Large intestine (tissue), 3 donors: ENCODE data around the gene SWT1. TPM values are rescaled to one million over a fixed set of nuclear protein-coding genes. Genes with fewer than 3 reads are reported as not detected.
"Not testable (repeated sequence)": the region's sequence is repeated elsewhere in the genome, so short reads cannot be mapped to it uniquely, and the experiment has no call there.

Source experiments
- DNase-seq, 2 donors: peaks; one replicate each; pipeline versions ENCODE4 v3.0.0 to v3.0.0-alpha.2; 2013
- H3K27ac ChIP-seq: one replicate; pipeline ENCODE4 v1.5.1; 2013; ENCODE audit warnings: low read length
- H3K27me3 ChIP-seq: 2 replicates; pipeline ENCODE4 v1.6.1; 2013; ENCODE audit warnings: low read length; ENCODE audit not compliant: control insufficient read depth, insufficient read depth
- H3K36me3 ChIP-seq: 2 replicates; pipeline ENCODE4 v1.6.1; 2013; ENCODE audit warnings: low read length; ENCODE audit not compliant: control insufficient read depth, insufficient read depth
- H3K4me1 ChIP-seq: one replicate; pipeline ENCODE4 v1.6.1; 2013; ENCODE audit warnings: low read length; ENCODE audit not compliant: control insufficient read depth, insufficient read depth
- H3K4me3 ChIP-seq: one replicate; pipeline ENCODE4 v1.5.1; 2013; ENCODE audit warnings: low read length
- H3K9me3 ChIP-seq: one replicate; pipeline ENCODE4 v1.6.1; 2013; ENCODE audit warnings: mild to moderate bottlenecking, low read depth, low read length, moderate library complexity; ENCODE audit not compliant: control insufficient read depth
- WGBS: methylation state at CpG from one replicate; pipeline ENCODE4 v1.1.5; 2013; ENCODE audit warnings: low lambda C conversion rate; ENCODE audit not compliant: insufficient coverage; 5-methylcytosine and 5-hydroxymethylcytosine counted together
- polyA plus RNA-seq: library from polyadenylated mRNA; unstranded; fragments of 120-200 nt; gene quantifications from one replicate; pipeline ENCODE4 v1.2.1, GENCODE V29; 2013

The SWT1 gene
- polyA plus RNA-seq, 1 donor = 5.3 TPM

DNA sequence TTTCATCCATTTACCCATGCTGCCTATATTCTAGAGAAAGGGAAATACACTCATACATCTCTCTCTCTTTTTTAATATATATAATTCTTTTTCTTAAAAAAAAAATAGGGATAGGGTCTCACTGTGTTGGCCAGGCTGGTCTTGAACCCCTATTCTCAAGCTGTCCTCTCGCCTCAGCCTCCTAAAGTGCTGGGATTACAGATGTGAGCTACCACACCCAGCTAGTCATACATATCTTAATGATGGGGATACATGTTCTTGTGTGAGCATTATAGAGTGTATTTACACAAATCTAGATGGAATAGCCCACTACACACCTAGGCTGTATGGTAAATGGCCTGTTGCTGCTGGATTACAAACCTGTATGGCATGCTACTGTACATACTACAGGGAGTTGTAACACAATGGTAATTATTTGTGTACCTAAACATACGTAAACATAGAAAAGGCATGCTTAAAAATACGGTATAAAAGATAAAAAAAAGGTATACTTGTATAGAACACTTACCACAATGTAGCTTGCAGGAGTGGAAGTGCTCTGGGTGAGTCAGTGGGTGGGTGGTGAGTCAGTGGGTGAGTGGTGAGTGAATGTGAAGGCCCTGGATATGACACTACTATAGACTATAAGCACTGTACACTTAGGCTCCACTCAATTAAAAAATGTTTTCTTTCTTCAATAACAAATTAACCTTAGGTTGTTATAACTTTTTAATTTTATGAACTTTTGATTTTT is 87.2 kb downstream of the SWT1 start:
- Histone ChIP-seq H3K4me1 (no peaks in the 10 kb centered on the region), H3K27me3 (no peaks in the 10 kb centered on the region), H3K27ac (no peak overlapping the region), H3K9me3 (no peaks in the 10 kb centered on the region), H3K36me3 (no peaks in the 10 kb centered on the region), H3K4me3 (no peak overlapping the region)
- WGBS = 100% methylated on average over 1 of the region's 3 CpGs
- no peak for DNase-seq

DNA sequence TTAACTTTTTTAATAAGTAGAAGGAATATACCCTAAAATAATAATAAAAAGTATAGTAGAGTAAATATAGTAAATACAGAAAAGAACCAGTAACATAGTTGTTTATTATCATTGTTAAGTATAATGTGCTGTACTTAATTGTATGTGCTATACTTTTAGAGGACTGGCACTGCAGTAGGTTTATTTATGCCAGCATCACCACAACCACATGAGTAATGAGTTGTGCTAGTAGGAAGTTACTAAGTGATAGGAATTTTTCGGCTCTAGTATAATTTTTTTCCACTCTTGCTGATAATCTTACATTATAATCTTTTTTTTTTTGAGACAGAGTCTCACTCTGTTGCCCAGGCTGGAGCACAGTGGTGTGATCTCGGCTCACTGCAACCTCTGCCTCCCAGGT is 88.5 kb downstream of the SWT1 start:
- no peak for DNase-seq
- no peaks in the 10 kb centered on the region for H3K4me1 ChIP-seq
- H3K36me3 ChIP-seq = no peaks in the 10 kb centered on the region
- no peaks in the 10 kb centered on the region for H3K27me3 ChIP-seq
- H3K27ac ChIP-seq = no peak overlapping the region
- no peaks in the 10 kb centered on the region for H3K9me3 ChIP-seq
- WGBS = no CpG with 5 or more reads among the region's 2 CpGs
- H3K4me3 ChIP-seq = no peak overlapping the region

DNA sequence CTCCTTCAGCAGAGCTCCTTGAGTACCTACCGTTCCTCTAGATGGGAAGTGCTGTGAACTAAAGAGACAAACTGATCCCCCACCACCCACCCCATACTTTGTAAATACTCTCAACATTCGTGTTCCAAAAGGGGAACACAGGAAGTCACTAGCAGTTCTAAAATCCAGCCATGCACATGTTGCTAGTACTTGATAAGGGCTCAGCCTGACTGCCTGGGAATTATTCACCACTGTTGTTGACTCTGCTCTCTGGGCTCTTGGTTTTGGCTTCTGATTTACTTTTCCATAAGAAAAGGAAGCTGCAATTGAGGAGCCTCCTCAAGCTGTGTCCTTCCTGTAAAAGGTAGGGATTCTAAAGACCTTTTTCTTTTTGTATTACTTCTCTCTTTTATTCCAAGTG is 92.6 kb downstream of the SWT1 start:
- H3K9me3 ChIP-seq = no peaks in the 10 kb centered on the region
- H3K4me3 ChIP-seq = no peak overlapping the region
- no peaks in the 10 kb centered on the region for H3K27me3 ChIP-seq
- H3K27ac ChIP-seq = no peak overlapping the region
- DNase-seq = no peak
- no peaks in the 10 kb centered on the region for H3K36me3 ChIP-seq
- no peaks in the 10 kb centered on the region for H3K4me1 ChIP-seq
- WGBS = no CpG with 5 or more reads among the region's 2 CpGs

DNA sequence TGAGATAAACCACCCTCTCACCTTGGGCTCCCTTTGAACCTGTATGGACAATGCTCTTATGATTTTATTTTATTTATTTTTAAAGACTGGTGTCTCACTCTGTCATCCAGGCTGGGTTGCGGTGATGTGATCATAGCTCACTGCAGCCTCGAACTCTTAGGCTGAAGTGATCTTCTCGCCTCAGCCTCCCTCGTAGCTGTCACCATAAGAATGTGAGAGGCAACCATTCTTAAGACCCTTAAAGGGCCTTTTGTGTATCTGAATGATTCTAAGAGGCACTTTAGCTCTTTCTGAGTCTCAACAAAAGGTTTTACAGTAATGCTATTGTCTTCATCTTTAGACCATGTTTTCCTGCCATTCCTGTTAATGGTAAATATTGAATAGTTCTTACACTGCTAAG is 93.1 kb downstream of the SWT1 start:
- Histone ChIP-seq H3K36me3 (no peaks in the 10 kb centered on the region), H3K4me3 (no peak overlapping the region), H3K27ac (no peak overlapping the region), H3K4me1 (no peaks in the 10 kb centered on the region), H3K9me3 (no peaks in the 10 kb centered on the region), H3K27me3 (no peaks in the 10 kb centered on the region)
- no CpG with 5 or more reads among the region's 4 CpGs for WGBS
- no peak for DNase-seq

DNA sequence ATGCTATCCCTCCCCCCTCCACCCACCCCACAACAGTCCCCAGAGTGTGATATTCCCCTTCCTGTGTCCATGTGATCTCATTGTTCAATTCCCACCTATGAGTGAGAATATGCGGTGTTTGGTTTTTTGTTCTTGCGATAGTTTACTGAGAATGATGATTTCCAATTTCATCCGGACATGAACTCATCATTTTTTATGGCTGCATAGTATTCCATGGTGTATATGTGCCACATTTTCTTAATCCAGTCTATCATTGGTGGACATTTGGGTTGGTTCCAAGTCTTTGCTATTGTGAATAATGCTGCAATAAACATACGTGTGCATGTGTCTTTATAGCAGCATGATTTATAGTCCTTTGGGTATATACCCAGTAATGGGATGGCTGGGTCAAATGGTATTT is 95.0 kb downstream of the SWT1 start:
- DNase-seq, H3K4me3 ChIP-seq, H3K9me3 ChIP-seq, H3K27me3 ChIP-seq, H3K36me3 ChIP-seq, H3K27ac ChIP-seq, H3K4me1 ChIP-seq: not testable (repeated sequence)
- no CpG with 5 or more reads among the region's 4 CpGs for WGBS

DNA sequence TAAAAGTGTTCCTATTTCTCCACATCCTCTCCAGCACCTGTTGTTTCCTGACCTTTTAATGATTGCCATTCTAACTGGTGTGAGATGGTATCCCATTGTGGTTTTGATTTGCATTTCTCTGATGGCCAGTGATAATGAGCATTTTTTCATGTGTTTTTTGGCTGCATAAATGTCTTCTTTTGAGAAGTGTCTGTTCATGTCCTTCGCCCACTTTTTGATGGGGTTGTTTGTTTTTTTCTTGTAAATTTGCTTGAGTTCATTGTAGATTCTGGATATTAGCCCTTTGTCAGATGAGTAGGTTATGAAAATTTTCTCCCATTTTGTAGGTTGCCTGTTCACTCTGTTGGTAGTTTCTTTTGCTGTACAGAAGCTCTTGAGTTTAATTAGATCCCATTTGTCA is 95.4 kb downstream of the SWT1 start:
- not testable (repeated sequence) for H3K4me3 ChIP-seq, H3K9me3 ChIP-seq, H3K27ac ChIP-seq, H3K4me1 ChIP-seq, H3K27me3 ChIP-seq, DNase-seq, H3K36me3 ChIP-seq
- no CpG with 5 or more reads among the region's 1 CpG for WGBS

DNA sequence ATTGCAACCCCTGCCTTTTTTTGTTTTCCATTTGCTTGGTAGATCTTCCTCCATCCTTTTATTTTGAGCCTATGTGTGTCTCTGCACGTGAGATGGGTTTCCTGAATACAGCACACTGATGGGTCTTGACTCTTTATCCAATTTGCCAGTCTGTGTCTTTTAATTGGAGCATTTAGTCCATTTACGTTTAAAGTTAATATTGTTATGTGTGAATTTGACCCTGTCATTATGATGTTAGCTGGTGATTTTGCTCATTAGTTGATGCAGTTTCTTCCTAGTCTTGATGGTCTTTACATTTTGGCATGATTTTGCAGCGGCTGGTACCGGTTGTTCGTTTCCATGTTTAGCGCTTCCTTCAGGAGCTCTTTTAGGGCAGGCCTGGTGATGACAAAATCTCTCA is 98.6 kb downstream of the SWT1 start:
- not testable (repeated sequence) for H3K4me3 ChIP-seq, H3K27me3 ChIP-seq, H3K9me3 ChIP-seq, H3K36me3 ChIP-seq, H3K4me1 ChIP-seq, H3K27ac ChIP-seq, DNase-seq
- WGBS = no CpG with 5 or more reads among the region's 6 CpGs

DNA sequence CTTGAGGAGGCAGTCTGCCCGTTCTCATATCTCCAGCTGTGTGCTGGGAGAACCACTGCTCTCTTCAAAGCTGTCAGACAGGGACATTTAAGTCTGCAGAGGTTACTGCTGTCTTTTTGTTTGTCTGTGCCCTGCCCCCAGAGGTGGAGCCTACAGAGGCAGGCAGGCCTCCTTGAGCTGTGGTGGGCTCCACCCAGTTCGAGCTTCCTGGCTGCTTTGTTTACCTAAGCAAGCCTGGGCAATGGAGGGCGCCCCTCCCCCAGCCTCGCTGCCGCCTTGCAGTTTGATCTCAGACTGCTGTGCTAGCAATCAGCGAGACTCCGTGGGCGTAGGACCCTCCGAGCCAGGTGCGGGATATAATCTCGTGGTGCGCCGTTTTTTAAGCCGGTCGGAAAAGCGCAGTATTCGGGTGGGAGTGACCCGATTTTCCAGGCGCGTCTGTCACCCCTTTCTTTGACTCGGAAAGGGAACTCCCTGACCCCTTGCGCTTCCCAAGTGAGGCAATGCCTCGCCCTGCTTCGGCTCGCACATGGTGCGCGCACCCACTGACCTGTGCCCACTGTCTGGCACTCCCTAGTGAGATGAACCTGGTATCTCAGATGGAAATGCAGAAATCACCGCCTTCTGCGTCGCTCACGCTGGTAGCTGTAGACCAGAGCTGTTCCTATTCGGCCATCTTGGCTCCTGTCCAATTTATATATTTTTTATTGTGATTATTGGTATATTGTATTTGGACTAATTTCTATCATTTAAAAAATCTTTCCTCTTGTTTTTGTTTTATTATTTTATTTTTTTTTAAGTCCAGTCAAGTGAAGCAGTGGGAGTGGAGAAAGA is 100.4 kb downstream of the SWT1 start:
- WGBS = 100% methylated on average over 1 of the region's 32 CpGs
- H3K4me3 ChIP-seq, H3K27ac ChIP-seq, H3K4me1 ChIP-seq, H3K36me3 ChIP-seq, H3K9me3 ChIP-seq, H3K27me3 ChIP-seq, DNase-seq: not testable (repeated sequence)

DNA sequence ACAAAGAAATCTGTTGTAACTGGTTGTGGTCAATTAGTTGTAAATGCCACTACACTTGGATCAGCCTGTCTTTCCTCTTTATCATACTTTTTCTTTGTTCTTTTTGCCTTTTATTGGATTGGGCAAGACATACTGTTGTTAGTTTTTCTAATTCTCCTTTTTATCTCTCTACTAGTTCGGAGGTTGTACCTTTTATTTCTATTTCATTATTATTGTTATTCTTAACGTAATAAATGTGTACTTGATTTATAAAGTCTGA is 100.9 kb downstream of the SWT1 start:
- no peaks in the 10 kb centered on the region for H3K4me1 ChIP-seq
- no peak overlapping the region for H3K27ac ChIP-seq
- WGBS = 92% methylated on average over 2 of the region's 2 CpGs
- no peak for DNase-seq
- no peak overlapping the region for H3K4me3 ChIP-seq
- H3K27me3 ChIP-seq = no peaks in the 10 kb centered on the region
- no peaks in the 10 kb centered on the region for H3K9me3 ChIP-seq
- no peaks in the 10 kb centered on the region for H3K36me3 ChIP-seq

DNA sequence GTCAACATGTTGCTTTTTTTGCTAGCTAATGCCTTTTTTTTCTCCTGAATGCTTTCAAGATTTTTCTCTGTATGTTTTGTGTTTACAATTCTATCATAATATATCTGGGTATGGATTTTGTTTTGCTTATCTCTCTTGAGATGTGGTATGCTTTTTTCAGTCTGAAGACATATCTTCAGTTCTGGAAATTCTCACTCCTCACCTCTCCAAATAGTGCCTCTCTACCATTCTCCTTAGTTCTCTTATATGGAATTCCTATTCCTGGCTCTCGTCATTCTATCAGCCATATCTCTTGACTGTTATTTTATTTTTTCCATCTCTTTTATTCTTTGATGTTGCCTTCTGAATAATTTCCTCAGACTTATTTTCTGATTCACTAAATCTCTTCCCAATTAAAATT is 101.7 kb downstream of the SWT1 start:
- 78% methylated on average over 1 of the region's 1 CpG for WGBS
- Histone ChIP-seq H3K9me3 (no peaks in the 10 kb centered on the region), H3K4me1 (no peaks in the 10 kb centered on the region), H3K27ac (no peak overlapping the region), H3K4me3 (no peak overlapping the region), H3K36me3 (no peaks in the 10 kb centered on the region), H3K27me3 (no peaks in the 10 kb centered on the region)
- no peak for DNase-seq

DNA sequence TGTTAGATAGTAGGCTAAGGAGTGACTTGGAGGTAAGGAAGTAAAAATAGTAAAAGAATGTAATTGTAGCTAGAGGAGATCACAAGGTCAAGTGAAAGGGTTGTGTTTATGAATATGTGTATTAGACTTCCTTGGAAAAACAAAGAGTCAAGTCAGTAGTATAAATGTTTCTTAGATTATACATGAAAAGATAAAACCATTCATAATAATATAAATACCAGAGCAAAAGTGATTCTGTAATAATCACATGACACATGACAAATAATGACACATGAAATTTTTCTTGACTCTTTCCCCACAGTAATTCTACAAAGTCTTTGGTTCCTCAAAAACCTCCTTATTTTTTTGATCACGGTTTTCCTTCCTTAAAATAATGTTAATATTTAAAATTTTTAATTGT is 103.6 kb downstream of the SWT1 start:
- Histone ChIP-seq H3K4me3 (no peak overlapping the region), H3K9me3 (no peaks in the 10 kb centered on the region), H3K36me3 (no peaks in the 10 kb centered on the region), H3K4me1 (no peaks in the 10 kb centered on the region), H3K27me3 (no peaks in the 10 kb centered on the region), H3K27ac (no peak overlapping the region)
- 89% methylated on average over 1 of the region's 1 CpG for WGBS
- DNase-seq = no peak
